MCF 10A (cell line): ENCODE measurements around the gene SP140. TPM values are rescaled to one million over a fixed set of nuclear protein-coding genes. Genes with fewer than 3 reads are reported as not detected.

ENCODE experiments used
- BruUV-seq: library from RNA; stranded (reverse); fragments of 400-500 nt; replicated peaks from 2 replicates; lab custom pipeline; 2021; lab: Mats Ljungman, UMichigan
- CTCF ChIA-PET: fragments of 300-600 bp; sonication (Branson Sonifier 250); formaldehyde crosslinking; extraction: SDS; loops from one replicate; lab custom pipeline; 2021; ENCODE audit warnings: antibody characterized with exemption, inconsistent platforms; lab: Yijun Ruan, JAX
- POLR2A ChIA-PET: fragments of 300-600, 350-650 bp; sonication (Branson Sonifier 250); formaldehyde crosslinking; extraction: SDS; loops from one replicate; lab custom pipeline; 2020; ENCODE audit warnings: antibody characterized with exemption, inconsistent platforms; lab: Yijun Ruan, JAX
- DNase-seq: peaks from one replicate; pipeline ENCODE4 v3.0.0-alpha.2; 2018; ENCODE audit not compliant: unreplicated experiment
- H3K27ac Mint-ChIP-seq: one replicate; pipeline ENCODE4 v1.8.0; 2022; ENCODE audit warnings: mild to moderate bottlenecking, low read depth, mixed read lengths; ENCODE audit not compliant: unreplicated experiment
- H3K27me3 Mint-ChIP-seq: one replicate; pipeline ENCODE4 v1.8.0; 2022; ENCODE audit warnings: mixed read lengths; ENCODE audit not compliant: insufficient read depth, unreplicated experiment
- H3K36me3 Mint-ChIP-seq: one replicate; pipeline ENCODE4 v1.8.0; 2022; ENCODE audit warnings: mild to moderate bottlenecking, moderate library complexity, mixed read lengths; ENCODE audit not compliant: insufficient read depth, unreplicated experiment
- H3K4me1 Mint-ChIP-seq: one replicate; pipeline ENCODE4 v1.8.0; 2022; ENCODE audit warnings: mixed read lengths; ENCODE audit not compliant: insufficient read depth, unreplicated experiment
- H3K4me3 Mint-ChIP-seq: one replicate; pipeline ENCODE4 v1.8.0; 2022; ENCODE audit warnings: mild to moderate bottlenecking, moderate library complexity, mixed read lengths; ENCODE audit not compliant: unreplicated experiment
- H3K9me3 Mint-ChIP-seq: one replicate; pipeline ENCODE4 v1.8.0; 2022; ENCODE audit warnings: mixed read lengths; ENCODE audit not compliant: unreplicated experiment
- CTCF ChIP-seq: fragments of 200-600 bp; IDR thresholded peaks from one replicate; pipeline ENCODE4 v1.8.0; 2022; ENCODE audit warnings: antibody characterized with exemption, mild to moderate bottlenecking; ENCODE audit not compliant: unreplicated experiment
- intact Hi-C: fragments of 100-400 bp; cut with micrococcal nuclease; formaldehyde crosslinking; loops from 2 replicates; pipeline ENCODE4 v1.14.1; 2022
- total RNA-seq: library from RNA; stranded (reverse); gene quantifications from 2 replicates; pipeline ENCODE4 v1.2.3, GENCODE V29; 2022

Gene SP140
- total RNA-seq, 1 experiment from 2014 or later, result not detected

DNA sequence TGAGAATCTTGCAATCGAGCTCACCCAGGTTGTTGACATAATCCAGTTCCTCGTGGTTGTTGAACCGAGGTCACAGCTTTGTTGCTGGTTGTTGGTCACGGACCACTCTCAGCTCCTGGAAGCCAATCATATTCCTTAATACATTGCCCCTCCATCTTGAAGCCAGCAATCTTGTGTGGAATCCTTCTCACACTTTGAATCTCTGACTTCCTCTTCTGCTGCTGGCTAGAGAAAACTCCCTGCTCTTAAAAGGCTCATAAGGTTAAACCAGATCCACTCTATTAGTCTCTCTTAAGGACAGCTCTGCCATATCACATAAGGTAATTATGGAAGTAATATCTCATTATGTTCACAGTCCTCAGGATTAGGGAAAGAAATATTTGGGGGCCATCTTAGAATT, 41.1 kb downstream of the SP140 start:
- no TSS peak for BruUV-seq
- Mint-ChIP-seq H3K36me3 (no peaks in the 10 kb centered on the region), H3K27ac (no peak overlapping the region), H3K27me3 (no peaks in the 10 kb centered on the region), H3K9me3 (peaks cover 17% of the 10 kb centered on the region), H3K4me1 (no peaks in the 10 kb centered on the region), H3K4me3 (no peak overlapping the region)
- TF ChIP-seq CTCF, result no peak
- POLR2A ChIA-PET, result interaction anchor here (0.6 kb wide), 1 partner anchor 1686 kb away, joined by 3 read pairs; no protein-coding TSS in a partner anchor
- CTCF ChIA-PET, result interaction anchor here (0.6 to 0.7 kb wide), 2 partner anchors 126 to 353 kb away, joined by 3 read pairs; no protein-coding TSS in a partner anchor
- intact Hi-C loops, result no loop called here
- DNase-seq, result no peak

GRCh38 chr2:230267059-230267458, 41.5 kb downstream of the SP140 start:
- no peak overlapping the region for H3K27ac Mint-ChIP-seq
- H3K9me3 Mint-ChIP-seq, result peaks cover 18% of the 10 kb centered on the region
- DNase-seq, result no peak
- intact Hi-C loops, result no loop called here
- POLR2A ChIA-PET, result interaction anchor here (0.6 kb wide), 1 partner anchor 1686 kb away, joined by 3 read pairs; no protein-coding TSS in a partner anchor
- CTCF ChIA-PET, result no interaction called here
- no peaks in the 10 kb centered on the region for H3K27me3 Mint-ChIP-seq
- BruUV-seq, result no TSS peak
- no peaks in the 10 kb centered on the region for H3K36me3 Mint-ChIP-seq
- no peak overlapping the region for H3K4me3 Mint-ChIP-seq
- no peak for TF ChIP-seq CTCF
- no peaks in the 10 kb centered on the region for H3K4me1 Mint-ChIP-seq

- BruUV-seq, result no TSS peak
- ChIA-PET POLR2A (interaction anchor here (0.6 kb wide), 1 partner anchor 317 kb away, joined by 3 read pairs; no protein-coding TSS in a partner anchor), CTCF (no interaction called here)
- Mint-ChIP-seq H3K4me3 (no peak overlapping the region), H3K27ac (no peak overlapping the region), H3K4me1 (no peaks in the 10 kb centered on the region), H3K9me3 (peaks cover 13% of the 10 kb centered on the region), H3K36me3 (no peaks in the 10 kb centered on the region), H3K27me3 (no peaks in the 10 kb centered on the region)
- intact Hi-C loops, result no loop called here
- TF ChIP-seq CTCF, result no peak
- DNase-seq, result no peak
Measured at GRCh38 chr2:230267556-230267955, 42.0 kb downstream of the SP140 start.

- H3K27ac Mint-ChIP-seq, result no peak overlapping the region
Measured at GRCh38 chr2:230268606-230269243, 43.2 kb downstream of the SP140 start.

More at GRCh38 chr2:230268606-230269243, 43.2 kb downstream of the SP140 start:
- no peak for DNase-seq
- Mint-ChIP-seq H3K4me3 (no peak overlapping the region), H3K27me3 (peaks cover 5% of the 10 kb centered on the region), H3K36me3 (no peaks in the 10 kb centered on the region), H3K4me1 (no peaks in the 10 kb centered on the region), H3K9me3 (peaks cover 16% of the 10 kb centered on the region)
- CTCF ChIA-PET, result no interaction called here
- no TSS peak for BruUV-seq
- POLR2A ChIA-PET, result no interaction called here
- TF ChIP-seq CTCF, result no peak
- intact Hi-C loops, result no loop called here
